GM12864 (cell line): ENCODE measurements around the gene ARRDC4.
"Not testable (repeated sequence)": the region's sequence is repeated elsewhere in the genome, so short reads cannot be mapped to it uniquely, and the experiment has no call there.

ENCODE experiments used
- DNase-seq: peaks from one replicate; pipeline ENCODE4 v3.0.0-alpha.2; 2011; ENCODE audit warnings: low read depth
- H3K4me3 ChIP-seq: 2 replicates; pipeline ENCODE4 v1.5.1; 2011; ENCODE audit warnings: mild to moderate bottlenecking, low read depth, low read length, control low read depth
- CTCF ChIP-seq: IDR thresholded peaks from 2 replicates; pipeline ENCODE4 v1.5.1; 2011; ENCODE audit warnings: low read depth, mild to moderate bottlenecking, moderate library complexity, low read length, control low read depth, inconsistent platforms; ENCODE audit errors: missing control alignments

ARRDC4 gene

GRCh38 chr15:97976766-97977503, 16.4 kb downstream of the ARRDC4 start:
- no peak for DNase-seq
- H3K4me3 ChIP-seq, result no peak overlapping the region
- TF ChIP-seq CTCF, result no peak

GRCh38 chr15:97977734-97978133, 17.2 kb downstream of the ARRDC4 start:
- no peak for DNase-seq
- H3K4me3 ChIP-seq, result no peak overlapping the region
- TF ChIP-seq CTCF, result no peak

- no peak for TF ChIP-seq CTCF
- no peak for DNase-seq
Measured at GRCh38 chr15:97978401-97979139, 18.1 kb downstream of the ARRDC4 start.

GRCh38 chr15:97979140-97979520, 18.6 kb downstream of the ARRDC4 start:
- no peak for TF ChIP-seq CTCF
- H3K4me3 ChIP-seq, result no peak overlapping the region
- DNase-seq, result no peak

More at GRCh38 chr15:97978401-97979139, 18.1 kb downstream of the ARRDC4 start:
- no peak overlapping the region for H3K4me3 ChIP-seq

GRCh38 chr15:97981058-97981457, 20.6 kb downstream of the ARRDC4 start:
- H3K4me3 ChIP-seq, result no peak overlapping the region
- no peak for DNase-seq
- no peak for TF ChIP-seq CTCF

GRCh38 chr15:97981758-97982157, 21.3 kb downstream of the ARRDC4 start:
- no peak for DNase-seq
- no peak overlapping the region for H3K4me3 ChIP-seq
- no peak for TF ChIP-seq CTCF

GRCh38 chr15:97984157-97984556, 23.7 kb downstream of the ARRDC4 start:
- DNase-seq, result no peak
- no peak for TF ChIP-seq CTCF
- H3K4me3 ChIP-seq, result no peak overlapping the region

GRCh38 chr15:97985979-97986378, 25.5 kb downstream of the ARRDC4 start:
- not testable (repeated sequence) for DNase-seq, H3K4me3 ChIP-seq
